ENCODE results near the gene SPHK2.

DNA sequence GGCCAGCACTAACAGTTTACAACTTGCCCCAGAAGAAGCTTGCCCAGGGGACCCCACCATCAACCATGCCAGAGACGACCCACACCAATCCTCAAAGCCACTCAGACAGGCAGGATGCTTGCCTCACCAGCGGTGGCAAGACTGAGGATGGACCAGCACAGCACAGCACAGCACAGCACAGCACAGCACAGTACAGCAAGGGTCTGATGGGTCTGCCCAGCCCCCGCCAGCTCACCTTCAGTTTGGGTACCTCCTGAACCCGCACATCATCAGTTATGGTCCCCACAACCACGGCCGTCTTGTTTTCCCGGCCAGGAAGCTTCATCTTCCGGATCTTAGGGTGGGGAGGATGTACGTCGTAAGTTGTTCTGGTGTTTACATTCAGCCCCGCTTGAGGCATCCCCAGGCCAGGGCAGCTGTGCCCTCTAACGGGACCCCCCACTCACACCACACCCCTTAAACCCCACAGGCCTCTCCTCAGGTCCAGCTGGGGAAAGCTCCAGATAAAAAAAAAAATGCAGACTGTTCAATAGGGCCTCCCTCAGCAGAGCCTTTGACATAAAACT is 2.7 kb upstream of the SPHK2 start:
- TF ChIP-seq, protein P1, sequence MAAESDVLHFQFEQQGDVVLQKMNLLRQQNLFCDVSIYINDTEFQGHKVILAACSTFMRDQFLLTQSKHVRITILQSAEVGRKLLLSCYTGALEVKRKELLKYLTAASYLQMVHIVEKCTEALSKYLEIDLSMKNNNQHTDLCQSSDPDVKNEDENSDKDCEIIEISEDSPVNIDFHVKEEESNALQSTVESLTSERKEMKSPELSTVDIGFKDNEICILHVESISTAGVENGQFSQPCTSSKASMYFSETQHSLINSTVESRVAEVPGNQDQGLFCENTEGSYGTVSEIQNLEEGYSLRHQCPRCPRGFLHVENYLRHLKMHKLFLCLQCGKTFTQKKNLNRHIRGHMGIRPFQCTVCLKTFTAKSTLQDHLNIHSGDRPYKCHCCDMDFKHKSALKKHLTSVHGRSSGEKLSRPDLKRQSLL (tag by site-specific recombination; IDR thresholded peaks at IDR 0.05), result no peak
- no peak for TF ChIP-seq CTCF (tag by site-specific recombination; IDR thresholded peaks at IDR 0.05)
- TF ChIP-seq, protein P2, sequence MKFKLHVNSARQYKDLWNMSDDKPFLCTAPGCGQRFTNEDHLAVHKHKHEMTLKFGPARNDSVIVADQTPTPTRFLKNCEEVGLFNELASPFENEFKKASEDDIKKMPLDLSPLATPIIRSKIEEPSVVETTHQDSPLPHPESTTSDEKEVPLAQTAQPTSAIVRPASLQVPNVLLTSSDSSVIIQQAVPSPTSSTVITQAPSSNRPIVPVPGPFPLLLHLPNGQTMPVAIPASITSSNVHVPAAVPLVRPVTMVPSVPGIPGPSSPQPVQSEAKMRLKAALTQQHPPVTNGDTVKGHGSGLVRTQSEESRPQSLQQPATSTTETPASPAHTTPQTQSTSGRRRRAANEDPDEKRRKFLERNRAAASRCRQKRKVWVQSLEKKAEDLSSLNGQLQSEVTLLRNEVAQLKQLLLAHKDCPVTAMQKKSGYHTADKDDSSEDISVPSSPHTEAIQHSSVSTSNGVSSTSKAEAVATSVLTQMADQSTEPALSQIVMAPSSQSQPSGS (tag by site-specific recombination; IDR thresholded peaks at IDR 0.05; ENCODE audit: low read depth), result no peak

Data from HEK293 (cell line).